ENCODE measurements around the gene SRRM3.
A peak's percentile ranks its signal among the peaks of the same experiment; 100 is the strongest.
"Not testable (repeated sequence)": the region's sequence is repeated elsewhere in the genome, so short reads cannot be mapped to it uniquely, and the experiment has no call there.

Gene SRRM3

DNA sequence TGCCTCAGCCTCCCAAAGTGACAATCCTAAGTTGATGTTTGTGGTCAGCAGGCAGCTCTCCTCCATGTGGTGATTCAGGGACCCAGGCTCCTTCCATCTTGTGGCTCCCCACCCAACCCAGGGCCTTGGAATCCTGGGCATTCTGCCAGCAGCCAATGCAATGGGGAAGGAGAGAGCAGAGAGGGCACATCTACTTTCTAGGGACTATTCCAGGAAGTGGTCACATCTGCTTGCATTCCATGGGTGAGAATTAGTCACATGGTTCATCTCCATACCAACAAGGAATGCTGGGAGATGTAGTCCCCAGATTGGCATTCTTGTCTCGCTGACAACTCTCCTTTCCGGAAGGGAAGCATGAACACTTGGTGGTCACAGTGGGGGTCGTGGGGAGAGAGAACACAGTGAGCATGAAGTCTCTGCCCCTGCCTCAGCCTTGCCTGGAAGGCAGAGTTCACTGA is 9.9 kb upstream of the SRRM3 start:
- DNase-seq, result peak; percentile 41

DNA sequence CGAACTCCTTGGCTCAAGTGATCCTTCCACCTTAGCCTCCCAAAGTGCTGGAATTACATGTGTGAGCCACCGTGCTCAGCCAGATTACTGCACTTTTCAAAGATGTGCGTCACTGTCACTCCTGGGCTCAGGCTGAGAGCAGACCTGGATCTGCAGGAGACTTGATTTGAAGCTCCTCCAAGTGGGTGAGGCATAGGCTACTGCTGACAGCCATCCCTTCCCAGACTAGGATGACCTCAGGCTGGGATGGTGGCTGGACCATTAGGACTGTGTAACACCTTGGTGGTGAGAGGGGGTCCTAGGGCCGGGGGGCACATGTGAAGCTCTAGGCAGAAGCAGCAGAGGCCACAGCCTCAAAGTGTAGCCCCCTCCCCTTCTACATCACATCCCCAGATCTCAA is 8.2 kb upstream of the SRRM3 start:
- DNase-seq, result no peak

DNA sequence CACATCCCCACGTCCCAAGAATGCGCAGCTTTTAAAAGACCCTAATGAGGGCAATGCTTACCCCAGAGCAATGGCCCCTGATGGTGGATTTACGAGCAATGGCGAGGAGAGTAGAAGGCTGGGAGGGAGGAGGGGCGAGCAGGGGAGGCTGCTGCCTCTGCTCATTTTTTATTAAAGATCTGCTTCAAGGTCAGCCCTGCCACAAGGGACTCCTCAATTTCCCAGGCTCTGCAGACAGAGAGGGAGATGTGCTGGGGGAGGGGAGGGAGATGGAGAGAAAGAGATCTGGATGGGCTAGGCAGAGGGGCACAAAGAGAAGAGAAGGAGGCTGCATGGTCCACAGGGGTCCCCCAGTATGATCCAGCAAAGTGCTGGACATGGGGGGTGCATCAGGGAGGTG is 7.8 kb upstream of the SRRM3 start:
- DNase-seq, result no peak

DNA sequence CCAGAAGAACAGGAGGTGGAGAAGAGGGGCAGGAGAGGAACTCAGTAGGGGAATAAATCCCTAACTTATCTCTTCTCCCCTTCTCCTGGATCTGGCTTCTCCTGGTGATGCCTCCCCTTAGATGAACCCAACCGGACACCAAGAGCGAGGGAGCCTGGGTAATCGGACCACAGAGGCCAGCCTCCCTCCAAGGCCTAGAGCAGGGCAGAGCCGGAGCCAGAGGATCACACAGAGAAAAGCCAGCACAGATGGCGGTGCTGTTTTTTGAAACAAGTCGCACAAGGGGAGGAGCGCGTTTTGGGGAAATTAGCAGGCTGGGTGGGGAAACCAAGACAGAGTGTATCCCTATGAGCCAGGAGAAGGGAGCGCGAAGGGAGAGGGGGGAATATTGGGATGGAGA is 4.9 kb upstream of the SRRM3 start:
- DNase-seq, result peak; percentile 46

DNA sequence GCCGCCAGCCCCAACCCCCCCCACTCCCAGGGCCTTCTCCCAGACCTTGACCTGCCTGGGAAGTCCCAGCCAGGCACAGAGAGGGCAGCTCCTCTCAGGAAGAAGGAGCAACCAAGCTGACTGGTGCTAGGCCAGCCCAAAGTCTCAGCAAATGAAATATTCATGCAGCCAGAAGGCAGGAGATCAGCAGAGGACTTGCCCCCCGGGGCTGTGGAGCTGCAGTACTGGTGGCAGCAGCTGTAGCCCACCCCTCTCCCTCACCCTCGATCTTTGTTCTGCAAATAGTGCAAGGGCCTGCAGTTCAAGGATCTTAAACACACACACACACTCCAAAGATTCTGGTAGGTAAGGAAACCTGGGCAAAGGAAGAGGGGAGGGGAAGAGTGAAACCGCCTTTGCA is 3.5 kb upstream of the SRRM3 start:
- no peak for DNase-seq

DNA sequence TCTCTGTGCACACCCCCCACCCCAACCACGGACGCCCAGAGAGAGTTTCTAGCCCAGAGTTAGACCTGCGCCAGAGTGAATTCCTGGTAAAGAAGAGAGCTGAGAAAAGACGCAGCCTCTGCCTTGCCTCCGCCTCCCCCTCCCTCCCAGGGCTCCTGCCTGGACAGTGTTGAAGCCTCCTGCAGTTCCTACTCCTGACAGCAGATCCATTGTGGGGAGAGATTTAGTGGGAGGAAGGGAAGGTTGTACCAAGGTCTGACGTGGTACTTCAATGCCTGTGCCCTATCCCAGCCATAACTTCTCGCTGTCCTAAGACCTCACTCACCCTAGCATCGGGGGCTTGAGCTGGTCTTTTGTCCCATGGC is 952 bp downstream of the SRRM3 start:
- no peak for DNase-seq

DNA sequence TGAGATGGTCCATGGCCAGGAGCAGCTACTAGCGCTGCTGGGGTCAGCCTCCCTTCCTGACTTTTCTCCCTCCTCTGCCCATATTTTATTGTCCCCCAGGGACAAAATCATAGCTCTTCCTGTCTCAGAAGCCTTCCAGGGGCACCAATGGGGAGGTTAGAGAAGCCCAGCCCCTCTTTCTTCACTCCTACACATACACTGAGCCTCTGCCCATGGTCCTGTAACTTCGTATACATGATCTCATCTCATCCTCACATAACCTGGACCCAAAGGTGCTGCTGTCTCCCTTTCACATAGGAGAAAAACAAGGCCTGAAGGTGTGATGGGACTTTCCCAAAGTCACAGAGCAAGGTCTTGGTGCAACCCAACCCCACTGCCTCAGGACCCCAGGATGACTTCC is 2.5 kb downstream of the SRRM3 start:
- DNase-seq, result no peak

DNA sequence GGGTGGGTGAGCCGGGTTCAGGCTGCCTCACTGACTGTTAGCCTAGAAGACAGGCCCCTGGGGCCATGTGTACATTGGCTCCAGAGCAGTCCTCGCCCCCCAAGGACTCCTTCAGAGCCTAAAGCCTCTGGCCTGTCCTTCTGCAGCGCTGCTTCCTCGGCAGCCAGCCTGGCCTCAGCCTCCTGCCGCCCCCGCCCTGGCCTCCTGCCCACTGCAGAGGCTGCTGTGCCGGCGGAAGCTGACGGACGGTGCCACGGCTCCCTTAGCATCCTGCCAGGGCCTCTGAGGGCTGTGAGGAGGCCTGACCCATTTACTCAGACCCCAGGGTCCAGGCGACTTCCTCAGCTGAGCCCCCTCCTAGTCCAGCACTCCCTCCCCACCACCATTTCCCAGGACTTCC is 4.9 kb downstream of the SRRM3 start:
- DNase-seq, result no peak

DNA sequence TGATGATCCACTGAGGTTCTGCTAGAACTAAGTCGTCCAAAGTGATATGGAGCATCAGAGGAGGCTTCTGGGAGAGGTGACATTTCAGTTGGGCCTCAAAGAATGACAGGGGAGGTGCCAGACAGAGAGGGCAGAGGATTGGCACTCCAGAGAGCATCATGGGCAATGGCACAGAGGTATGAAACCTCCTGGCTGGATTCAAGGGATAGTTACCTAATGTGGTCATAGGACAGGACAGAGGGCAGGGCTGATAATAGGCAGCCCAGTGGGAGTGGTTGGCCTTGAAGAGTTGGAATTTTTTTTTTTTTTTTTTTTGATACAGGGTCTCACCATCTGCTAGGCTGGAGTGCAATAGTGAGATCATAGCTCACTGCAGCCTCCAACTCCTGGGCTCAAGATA is 7.6 kb downstream of the SRRM3 start:
- DNase-seq, result peak; percentile 22

DNA sequence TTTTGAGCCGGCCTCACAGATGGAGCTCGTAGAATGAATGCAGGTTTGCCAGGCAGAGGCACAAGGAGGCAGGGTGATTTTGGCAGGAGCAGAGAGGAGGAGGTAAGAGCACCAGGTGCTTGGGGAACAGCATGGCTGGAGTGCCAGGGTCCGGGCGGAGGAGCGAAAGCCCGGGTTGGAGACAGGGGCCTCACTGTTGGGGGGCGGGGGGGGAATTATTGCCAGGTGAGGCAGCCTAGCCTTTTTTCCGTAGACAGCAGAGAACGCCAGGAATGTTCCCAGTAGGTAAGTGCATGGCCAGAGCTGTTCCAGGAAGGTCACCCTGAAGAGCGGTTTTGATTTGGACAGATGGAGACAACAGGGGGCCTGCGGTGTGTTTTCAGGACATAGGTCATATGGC is 9.5 kb downstream of the SRRM3 start:
- no peak for DNase-seq

DNA sequence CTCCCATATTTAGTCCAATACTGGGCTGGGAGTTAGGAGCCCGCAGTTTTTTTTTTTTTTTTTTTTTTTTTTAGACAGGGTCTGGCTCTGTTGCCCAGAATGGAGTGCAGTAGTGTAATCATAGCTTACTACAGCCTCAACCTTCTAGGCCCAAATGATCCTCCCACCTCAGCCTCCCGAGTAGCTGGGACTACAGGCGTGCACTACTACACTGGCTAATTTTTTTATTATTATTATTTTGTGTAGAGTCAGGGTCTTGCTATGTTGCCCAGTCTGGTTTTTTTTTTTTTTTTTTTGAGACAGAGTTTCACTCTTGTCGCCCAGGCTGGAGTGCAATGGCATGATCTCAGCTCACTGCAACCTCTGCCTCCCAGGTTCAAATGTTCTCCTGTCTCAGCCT is 13.7 kb downstream of the SRRM3 start:
- DNase-seq, result not testable (repeated sequence)

DNA sequence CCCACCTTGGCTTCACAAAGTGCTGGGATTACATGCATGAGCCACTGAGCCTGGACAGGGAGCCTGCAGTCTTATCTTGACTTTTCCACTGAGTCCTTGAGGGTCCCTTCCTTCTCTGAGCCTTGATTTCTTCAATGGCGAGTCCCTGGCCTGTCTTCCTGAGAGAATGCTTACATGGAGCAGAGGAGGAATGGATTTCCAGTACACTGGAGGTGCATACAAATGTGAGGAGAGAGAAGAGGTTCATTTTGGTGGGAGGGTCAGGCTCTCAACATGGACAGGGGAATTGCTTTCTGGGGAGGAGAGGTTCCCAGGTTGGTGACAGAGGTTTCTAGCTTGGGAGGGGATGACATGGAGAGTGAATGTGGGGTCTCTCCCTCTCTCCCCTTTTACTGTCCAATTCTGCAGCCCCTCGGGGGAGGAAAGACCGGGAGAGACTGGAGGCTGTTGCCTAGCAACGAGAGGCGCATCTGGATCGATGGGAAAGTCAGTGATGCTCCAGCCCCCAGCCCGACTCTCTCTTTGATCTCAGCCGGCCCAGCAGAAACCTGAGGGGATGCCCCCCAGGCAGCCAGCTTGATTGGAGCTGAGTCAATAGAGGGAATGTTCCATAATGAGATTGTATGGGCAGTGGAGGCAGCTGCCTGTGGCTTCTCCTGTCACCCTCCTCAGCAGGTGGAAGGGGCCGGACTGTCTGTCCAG is 14.8 kb downstream of the SRRM3 start:
- DNase-seq, result no peak

DNA sequence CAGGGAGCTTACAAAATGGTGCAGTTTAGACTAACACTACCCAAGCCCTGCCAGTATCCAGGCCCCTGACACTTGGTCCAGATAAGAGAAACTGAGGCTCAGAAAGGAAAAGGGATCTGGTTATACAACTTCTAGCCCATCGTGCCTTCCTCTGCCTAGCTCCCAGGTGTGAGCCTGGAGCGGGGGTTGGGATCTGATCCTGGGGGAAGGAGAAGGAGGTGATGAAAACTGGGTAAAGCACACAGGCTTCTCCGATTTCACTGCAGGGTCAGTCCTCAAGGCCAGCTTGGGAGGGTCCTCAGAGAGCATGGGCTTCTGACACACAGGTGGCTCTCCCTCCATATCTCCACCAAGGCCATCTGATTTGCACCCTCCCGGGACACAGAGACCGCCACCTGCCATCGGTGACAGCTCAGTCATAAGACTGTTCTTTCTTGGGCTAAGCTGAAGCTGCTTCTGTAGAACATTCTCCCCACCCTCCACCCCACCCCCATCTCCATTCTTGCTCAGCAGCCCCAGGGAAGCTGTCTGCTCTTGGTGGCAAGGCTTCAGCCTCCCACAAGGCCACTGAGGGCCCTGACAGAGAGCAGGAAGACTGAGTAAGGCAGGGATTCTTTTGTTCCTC is 16.4 kb downstream of the SRRM3 start:
- no peak for DNase-seq

DNA sequence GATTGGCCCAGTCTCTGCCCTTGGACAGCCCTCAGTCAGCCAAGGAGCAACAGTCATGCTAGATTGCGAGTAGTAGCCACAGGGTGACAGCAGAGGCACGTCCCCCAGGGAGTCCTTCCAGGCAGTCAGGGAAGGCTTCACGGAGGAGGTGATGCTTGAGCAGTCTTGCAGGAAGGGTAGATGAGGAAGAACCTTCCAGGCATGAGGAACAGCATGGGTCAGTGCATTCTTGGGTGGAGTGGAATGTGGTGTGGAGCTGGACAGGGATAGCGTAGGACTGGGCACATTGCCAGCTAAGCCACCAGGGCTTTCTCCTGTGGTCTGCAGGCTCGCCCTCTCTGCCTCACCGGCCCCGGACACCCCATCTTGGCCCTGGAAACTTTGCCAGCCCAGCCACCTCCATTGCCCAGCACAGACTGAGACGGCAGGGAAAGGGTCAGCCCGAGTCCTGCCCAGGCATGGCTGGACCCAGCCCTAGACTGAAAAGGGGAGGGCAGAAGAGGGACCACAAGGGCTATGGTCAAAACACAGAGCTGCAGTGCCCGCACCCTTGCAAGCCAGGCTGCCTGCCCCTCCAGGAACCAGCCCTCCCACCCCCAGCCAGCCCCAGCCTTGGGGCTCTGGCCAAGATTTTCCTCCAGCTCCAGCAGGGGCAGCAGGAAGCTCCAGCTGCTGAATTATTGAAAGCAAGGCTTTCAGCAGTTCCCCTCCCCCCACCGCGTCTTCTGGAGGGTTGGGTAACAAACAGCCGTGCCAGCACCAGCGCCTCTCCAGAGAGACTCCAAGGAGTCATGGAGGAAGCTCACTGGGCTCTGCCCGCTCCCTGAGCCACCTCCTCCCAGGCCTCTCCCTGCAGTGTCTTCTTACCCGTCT is 18.7 kb downstream of the SRRM3 start:
- DNase-seq, result peak; percentile 59

DNA sequence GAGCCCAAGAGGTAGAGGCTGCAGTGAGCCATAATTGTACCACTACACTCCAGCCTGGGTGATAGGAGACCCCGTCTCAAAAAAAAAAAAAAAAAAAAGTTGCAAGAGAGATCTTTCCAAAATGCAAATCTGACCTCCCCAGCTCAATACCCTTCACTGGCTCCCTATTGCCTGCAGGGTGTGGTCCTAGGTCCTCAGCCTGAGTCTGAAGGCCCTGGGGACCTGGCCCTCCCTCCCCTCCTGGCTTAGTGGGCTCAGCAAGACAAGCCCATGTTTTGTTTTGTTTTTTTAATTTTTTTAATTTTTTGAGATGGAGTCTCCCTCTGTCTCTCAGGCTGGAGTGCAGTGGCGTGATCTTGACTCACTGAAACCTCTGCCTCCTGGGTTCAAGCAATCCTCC is 20.6 kb downstream of the SRRM3 start:
- no peak for DNase-seq

DNA sequence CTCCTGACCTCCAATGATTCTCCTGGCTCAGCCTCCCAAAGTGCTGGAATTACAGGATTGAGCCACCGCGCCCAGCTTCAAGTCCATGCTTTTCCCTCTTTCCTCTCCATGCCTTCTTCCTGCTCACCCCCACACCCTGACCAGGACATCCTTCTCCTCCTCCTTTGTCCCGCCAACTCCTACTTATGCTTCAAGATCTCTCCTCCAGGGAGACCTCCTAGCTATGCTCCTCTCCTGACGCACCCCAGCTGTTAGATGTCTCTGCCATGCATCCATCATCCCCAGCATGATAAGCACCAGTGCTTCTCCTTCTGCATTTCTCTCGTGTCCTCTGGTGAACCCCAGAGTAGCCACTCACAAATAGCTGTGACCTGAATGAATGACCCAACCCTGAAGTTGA is 21.1 kb downstream of the SRRM3 start:
- no peak for DNase-seq

DNA sequence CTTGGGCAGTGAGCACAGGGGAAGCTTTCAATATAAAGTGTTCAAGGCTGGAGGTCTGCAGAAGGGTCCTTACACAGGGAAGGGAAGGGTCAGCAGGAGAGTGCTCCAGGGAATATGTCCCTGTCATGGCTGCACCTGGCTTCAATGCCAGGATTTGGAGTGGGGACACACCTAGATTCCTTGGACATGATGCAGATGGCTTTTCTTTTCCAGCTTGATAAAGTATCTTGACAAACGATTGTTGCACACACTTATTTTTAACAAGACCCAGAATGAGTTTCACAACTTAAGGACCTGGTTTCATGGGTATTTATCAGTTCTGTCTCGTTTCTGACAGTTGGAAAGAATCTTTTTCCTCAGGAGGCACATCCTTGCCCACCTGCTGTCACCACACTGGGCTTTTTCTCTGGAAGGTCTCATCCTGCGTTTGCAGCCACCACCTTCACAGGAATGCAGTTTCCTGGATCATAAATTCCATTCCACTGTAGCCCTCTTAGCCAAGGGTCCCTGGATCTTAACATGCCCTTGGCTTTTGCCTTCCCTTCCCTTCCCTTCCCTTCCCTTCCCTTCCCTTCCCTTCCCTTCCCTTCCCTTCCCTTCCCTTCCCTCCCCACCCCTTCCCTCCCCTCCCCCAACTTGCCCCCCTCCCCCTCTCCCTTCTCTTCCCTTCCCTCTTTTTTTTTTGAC is 21.7 kb downstream of the SRRM3 start:
- no peak for DNase-seq

DNA sequence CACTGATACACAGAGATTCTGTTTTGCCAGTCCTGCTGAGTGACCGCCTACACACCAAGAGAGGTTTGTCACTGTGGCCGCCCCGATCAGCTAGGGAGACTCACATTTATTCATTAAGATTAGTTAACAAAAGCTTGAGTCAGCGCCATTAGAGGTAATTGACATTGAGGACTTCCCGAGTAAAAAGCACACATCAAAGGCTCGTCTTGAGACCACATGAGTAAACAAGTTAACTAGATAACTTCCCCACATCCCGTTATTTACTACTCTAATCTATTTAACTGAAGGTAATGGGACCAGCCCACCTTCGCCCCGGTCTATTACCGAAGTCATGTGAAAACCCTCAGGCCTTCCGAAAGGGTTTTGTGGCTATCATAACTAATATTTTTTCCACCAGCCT is 23.0 kb downstream of the SRRM3 start:
- no peak for DNase-seq

DNA sequence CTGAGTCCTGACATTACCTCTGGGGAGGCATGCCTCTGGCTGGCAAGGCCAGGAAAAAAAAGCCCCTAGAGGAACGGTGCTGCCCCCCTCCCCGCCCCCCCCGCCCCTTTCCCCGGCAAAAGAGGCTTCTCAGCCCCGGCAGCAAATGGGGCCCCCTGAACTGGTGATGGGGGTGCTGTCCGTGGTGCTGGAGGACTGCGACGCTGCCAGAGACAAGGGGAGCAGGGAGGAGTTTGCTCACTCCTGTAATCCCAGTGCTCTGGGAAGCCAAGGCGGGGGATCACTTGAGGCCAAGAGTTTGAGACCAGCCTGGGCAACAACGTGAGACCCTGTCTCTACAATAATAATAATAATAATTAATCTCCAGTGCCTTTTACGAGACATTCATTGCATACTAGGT is 23.7 kb downstream of the SRRM3 start:
- DNase-seq, result no peak

DNA sequence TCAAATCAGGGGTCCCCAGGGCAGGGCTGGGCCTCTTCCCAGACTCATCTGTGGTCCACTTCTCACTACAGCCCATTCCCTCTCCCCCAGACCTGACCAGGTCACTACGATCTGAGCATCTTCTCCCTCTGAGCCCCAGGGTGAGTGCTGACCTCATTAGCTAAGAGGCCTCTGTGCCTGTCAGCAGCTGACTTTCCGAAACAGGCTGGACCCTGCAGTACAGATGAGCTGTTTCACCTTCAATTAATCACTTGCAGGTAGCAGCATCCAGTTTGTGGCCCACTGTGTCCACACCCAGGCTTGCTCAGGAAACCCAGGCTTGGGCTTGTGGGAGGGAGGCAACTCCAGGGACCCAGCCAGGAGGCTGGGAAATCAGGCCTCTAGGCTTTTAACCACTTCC is 24.3 kb downstream of the SRRM3 start:
- no peak for DNase-seq

DNA sequence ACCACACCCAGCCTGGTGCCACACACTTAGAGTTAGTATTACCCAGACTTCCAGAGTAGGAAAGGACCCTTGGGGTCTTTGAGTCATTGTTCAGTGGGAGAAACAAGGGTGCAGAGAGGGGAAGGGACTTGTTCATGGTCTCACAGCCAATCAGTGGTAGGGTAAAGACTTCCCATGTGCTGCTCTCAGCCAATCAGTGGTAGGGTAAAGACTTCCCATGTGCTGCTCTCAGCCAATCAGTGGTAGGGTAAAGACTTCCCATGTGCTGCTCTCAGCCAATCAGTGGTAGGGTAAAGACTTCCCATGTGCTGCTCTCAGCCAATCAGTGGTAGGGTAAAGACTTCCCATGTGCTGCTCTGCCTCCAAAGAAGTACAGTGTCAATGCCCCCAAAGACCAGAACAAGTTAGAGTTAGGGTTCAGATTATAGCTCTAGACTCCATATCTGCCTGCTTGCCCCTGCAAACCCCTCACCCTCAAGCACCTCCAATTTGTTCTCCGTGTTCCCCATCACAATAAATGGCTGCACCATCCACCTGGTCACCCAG is 25.3 kb downstream of the SRRM3 start:
- DNase-seq, result not testable (repeated sequence)

DNA sequence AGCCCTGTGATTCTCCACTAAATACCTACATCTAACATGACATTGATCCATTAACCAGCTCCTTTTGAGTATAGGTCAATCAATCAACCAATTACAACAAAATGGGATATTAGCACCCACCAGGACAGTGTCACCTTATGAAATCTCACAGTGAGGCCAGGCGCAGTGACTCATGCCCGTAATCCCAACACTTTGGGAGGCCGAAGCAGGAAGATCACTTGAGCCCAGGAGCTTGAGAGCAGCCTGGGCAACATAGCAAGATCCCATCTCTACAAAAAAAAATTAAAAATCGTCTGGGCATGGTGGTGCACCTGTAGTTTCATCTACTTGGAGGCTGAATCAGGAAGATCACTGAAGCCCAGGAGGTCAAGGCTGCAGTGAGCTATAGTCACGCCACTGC is 28.5 kb downstream of the SRRM3 start:
- DNase-seq, result no peak

DNA sequence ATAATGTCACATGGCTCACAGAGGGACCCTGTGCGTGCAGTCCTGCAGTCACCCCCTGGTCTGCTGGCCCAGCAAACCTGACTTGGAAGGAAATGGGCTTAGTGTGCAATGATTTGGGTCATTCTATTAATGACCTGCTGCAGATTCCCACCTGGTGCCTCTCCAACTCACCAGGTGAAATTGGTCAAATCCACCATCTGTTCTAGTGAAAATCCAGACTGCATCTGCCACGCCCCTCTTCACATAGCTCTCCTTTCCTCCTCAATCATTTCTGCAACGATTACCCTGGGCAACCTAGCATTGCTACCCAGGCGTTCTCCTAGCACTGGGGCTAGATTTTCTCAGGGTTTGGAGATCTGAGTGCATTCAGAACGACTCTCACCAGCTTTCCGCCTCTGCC is 29.4 kb downstream of the SRRM3 start:
- DNase-seq, result no peak
